Measurements from ENCODE around the gene FAM72C.
"Not testable (repeated sequence)": the region's sequence is repeated elsewhere in the genome, so short reads cannot be mapped to it uniquely, and the experiment has no call there.

- not testable (repeated sequence) for TF ChIP-seq CTCF (IDR thresholded peaks at IDR 0.05; ENCODE audit: insufficient read depth, low read depth, low read length); EZH2 (IDR thresholded peaks at IDR 0.05; ENCODE audit: insufficient read depth, low read length)
Observed at GRCh38 chr1:143984721-143985473, 13.1 kb upstream of the FAM72C start.

All from astrocyte (in vitro differentiated cells and primary cell).